ENCODE results near the gene RDH13.

- TF ChIP-seq POLR2A (IDR thresholded peaks at IDR 0.05; ENCODE audit: low read depth, low read length), result no peak
- no peak for TF ChIP-seq CBFB (IDR thresholded peaks at IDR 0.05; ENCODE audit: low read depth)
- TF ChIP-seq SUZ12 (IDR thresholded peaks at IDR 0.05; ENCODE audit: unreplicated experiment), result no peak
- no peak for TF ChIP-seq USF2 (IDR thresholded peaks at IDR 0.05; ENCODE audit: borderline replicate concordance, low read depth, low read length)
- no peak for TF ChIP-seq ASH2L (IDR thresholded peaks at IDR 0.05; ENCODE audit: borderline replicate concordance, low read depth)
- no peak for TF ChIP-seq CTCF (IDR thresholded peaks at IDR 0.05 in 2 of 3, conservative IDR thresholded peaks at IDR 0.05 in 1 of 3; ENCODE audit: control insufficient read depth in 2 of 3, extremely low read depth in 1 of 3, insufficient read depth in 1 of 3, low read depth in 3 of 3, low read length in 3 of 3)
- TF ChIP-seq RFX5 (IDR thresholded peaks at IDR 0.05; ENCODE audit: low read depth, low read length), result no peak
- no peak for TF ChIP-seq ATF7 (IDR thresholded peaks at IDR 0.05; ENCODE audit: low read depth)
- TF ChIP-seq ATF3 (IDR thresholded peaks at IDR 0.05; ENCODE audit: borderline replicate concordance, extremely low read depth, low read depth, low read length), result no peak
Observed at GRCh38 chr19:55041627-55042343, 21.2 kb downstream of the RDH13 start.

Measured in GM12878 (cell line).